NB4 (cell line): ENCODE data around the gene NEBL.

Experiments used
- DNase-seq: peaks from one replicate; pipeline ENCODE4 v3.0.0; 2010; ENCODE audit warnings: low read depth
- H3K4me3 ChIP-seq: one replicate; pipeline ENCODE4 v1.5.1; 2011; ENCODE audit warnings: mild to moderate bottlenecking, low read depth, low read length, moderate library complexity
- MYC ChIP-seq: IDR thresholded peaks from 2 replicates; pipeline ENCODE4 v1.6.1; 2011; ENCODE audit warnings: low read depth, low read length
- POLR2A ChIP-seq: IDR thresholded peaks from 2 replicates; pipeline ENCODE4 v1.6.1; 2011; ENCODE audit warnings: mild to moderate bottlenecking; ENCODE audit not compliant: insufficient read length; ENCODE audit errors: extremely low read depth
- TF ChIP-seq, protein P1 (sequence below): IDR thresholded peaks from 2 replicates; pipeline ENCODE4 v1.6.1; 2011; ENCODE audit warnings: low read depth, low read length
- TF ChIP-seq, protein P2 (sequence below): IDR thresholded peaks from one replicate; pipeline ENCODE4 v1.5.1; 2012; ENCODE audit warnings: low read depth, low read length

The NEBL gene

DNA sequence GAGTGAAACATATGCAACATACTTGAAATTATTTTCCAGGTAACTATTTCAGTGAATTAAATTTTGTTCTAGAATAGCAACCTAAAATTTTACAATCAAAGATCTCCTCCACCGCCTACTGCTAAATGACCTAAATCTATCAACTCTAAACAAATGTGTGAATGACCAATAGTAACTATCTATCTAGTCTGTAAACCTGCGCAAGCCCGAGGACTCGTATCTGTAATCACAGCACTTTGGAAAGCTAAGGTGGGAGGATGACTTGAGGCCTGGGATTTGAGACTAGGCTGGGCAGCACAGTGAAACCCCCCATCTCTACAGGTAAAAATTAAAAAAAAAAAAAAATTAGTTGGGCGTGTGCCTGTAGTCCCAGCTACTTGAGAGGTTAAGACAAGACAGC lies 83.0 kb downstream of the NEBL start:
- DNase-seq: no peak
- TF ChIP-seq, protein P1, sequence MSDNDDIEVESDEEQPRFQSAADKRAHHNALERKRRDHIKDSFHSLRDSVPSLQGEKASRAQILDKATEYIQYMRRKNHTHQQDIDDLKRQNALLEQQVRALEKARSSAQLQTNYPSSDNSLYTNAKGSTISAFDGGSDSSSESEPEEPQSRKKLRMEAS: no peak
- TF ChIP-seq, protein P2, sequence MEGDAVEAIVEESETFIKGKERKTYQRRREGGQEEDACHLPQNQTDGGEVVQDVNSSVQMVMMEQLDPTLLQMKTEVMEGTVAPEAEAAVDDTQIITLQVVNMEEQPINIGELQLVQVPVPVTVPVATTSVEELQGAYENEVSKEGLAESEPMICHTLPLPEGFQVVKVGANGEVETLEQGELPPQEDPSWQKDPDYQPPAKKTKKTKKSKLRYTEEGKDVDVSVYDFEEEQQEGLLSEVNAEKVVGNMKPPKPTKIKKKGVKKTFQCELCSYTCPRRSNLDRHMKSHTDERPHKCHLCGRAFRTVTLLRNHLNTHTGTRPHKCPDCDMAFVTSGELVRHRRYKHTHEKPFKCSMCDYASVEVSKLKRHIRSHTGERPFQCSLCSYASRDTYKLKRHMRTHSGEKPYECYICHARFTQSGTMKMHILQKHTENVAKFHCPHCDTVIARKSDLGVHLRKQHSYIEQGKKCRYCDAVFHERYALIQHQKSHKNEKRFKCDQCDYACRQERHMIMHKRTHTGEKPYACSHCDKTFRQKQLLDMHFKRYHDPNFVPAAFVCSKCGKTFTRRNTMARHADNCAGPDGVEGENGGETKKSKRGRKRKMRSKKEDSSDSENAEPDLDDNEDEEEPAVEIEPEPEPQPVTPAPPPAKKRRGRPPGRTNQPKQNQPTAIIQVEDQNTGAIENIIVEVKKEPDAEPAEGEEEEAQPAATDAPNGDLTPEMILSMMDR: no peak
- TF ChIP-seq POLR2A (no peak), MYC (no peak)

DNA sequence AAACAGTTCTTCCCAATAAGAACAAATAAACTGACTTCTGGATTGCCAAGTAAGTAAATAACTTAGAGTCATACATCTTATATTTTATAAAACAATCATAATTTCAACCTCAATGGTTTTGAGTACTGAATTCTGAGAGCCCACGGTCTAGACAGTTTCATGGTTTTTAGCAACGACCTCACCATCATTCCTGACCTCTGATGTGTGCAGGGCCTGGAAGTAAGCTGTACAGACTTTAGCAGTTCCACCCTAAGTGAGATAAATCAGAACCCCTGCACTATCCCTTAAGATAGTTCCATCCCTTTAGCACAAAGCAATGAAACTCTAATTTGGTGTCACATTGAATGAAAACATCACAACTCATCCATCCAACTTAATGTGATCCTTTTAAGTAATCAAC lies 86.0 kb downstream of the NEBL start:
- DNase-seq: no peak
- no peak for TF ChIP-seq POLR2A
- TF ChIP-seq, protein P2: no peak
- TF ChIP-seq, protein P1: no peak
- no peak for TF ChIP-seq MYC
- no peak overlapping the region for H3K4me3 ChIP-seq

More for the DNA sequence above, 83.0 kb downstream of the NEBL start:
- H3K4me3 ChIP-seq: no peak overlapping the region

- DNase-seq: no peak
- TF ChIP-seq, protein P2: no peak
- TF ChIP-seq, protein P1: no peak
- TF ChIP-seq MYC (no peak), POLR2A (no peak)
- no peak overlapping the region for H3K4me3 ChIP-seq
Observed at GRCh38 chr10:20809631-20810030, 87.5 kb downstream of the NEBL start.

- TF ChIP-seq, protein P1: no peak
- TF ChIP-seq, protein P2: no peak
- TF ChIP-seq MYC (no peak), POLR2A (no peak)
- H3K4me3 ChIP-seq: no peak overlapping the region
- DNase-seq: no peak
Observed at GRCh38 chr10:20806487-20806886, 90.6 kb downstream of the NEBL start.

DNA sequence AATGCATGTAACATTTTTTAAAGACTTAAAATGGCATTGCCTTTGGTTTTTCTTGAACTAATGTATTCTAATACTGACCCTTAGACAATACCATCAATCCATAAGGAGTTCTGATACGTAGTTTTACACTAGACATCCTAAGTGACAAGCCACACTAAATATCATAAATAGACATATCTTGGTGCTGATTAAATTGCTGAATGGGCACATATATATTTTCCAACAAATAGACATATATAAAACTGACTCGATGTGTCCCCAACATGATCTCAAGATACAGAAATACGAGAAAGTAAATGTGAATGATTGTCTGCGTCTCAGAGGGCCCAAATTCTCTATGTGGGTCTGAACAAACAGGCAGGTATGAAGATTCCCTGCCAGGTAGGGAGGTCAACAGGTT lies 99.8 kb downstream of the NEBL start:
- no peak overlapping the region for H3K4me3 ChIP-seq
- no peak for DNase-seq
- TF ChIP-seq, protein P1: no peak
- no peak for TF ChIP-seq MYC
- TF ChIP-seq, protein P2: no peak
- no peak for TF ChIP-seq POLR2A
